Glutamatergic neuron (in vitro differentiated cells): ENCODE data around the gene KRT9. TPM values are rescaled to one million over a fixed set of nuclear protein-coding genes. Genes with fewer than 3 reads are reported as not detected.
"Not testable (repeated sequence)": the region's sequence is repeated elsewhere in the genome, so short reads cannot be mapped to it uniquely, and the experiment has no call there.

Experiments used
- DNase-seq: peaks from one replicate; pipeline ENCODE4 v3.0.0; 2022
- H3K27ac Mint-ChIP-seq: one replicate; pipeline ENCODE4 v1.8.0; 2020; ENCODE audit warnings: mild to moderate bottlenecking, mixed read lengths, inconsistent platforms; ENCODE audit not compliant: unreplicated experiment
- H3K27me3 Mint-ChIP-seq: one replicate; pipeline ENCODE4 v1.8.0; 2020; ENCODE audit warnings: mild to moderate bottlenecking, moderate library complexity, mixed read lengths, inconsistent platforms; ENCODE audit not compliant: unreplicated experiment
- H3K36me3 Mint-ChIP-seq: one replicate; pipeline ENCODE4 v1.8.0; 2020; ENCODE audit warnings: mild to moderate bottlenecking, mixed read lengths, inconsistent platforms; ENCODE audit not compliant: unreplicated experiment
- H3K4me1 Mint-ChIP-seq: one replicate; pipeline ENCODE4 v1.8.0; 2020; ENCODE audit warnings: mild to moderate bottlenecking, low read depth, mixed read lengths, inconsistent platforms; ENCODE audit not compliant: unreplicated experiment
- H3K4me3 Mint-ChIP-seq: one replicate; pipeline ENCODE4 v1.8.0; 2020; ENCODE audit warnings: mild to moderate bottlenecking, mixed read lengths, inconsistent platforms; ENCODE audit not compliant: unreplicated experiment
- H3K9me3 Mint-ChIP-seq: one replicate; pipeline ENCODE4 v1.8.0; 2020; ENCODE audit warnings: mild to moderate bottlenecking, moderate library complexity, mixed read lengths, inconsistent platforms; ENCODE audit not compliant: unreplicated experiment
- CTCF ChIP-seq: fragments of 200-600 bp; sonication (generic); IDR thresholded peaks from one replicate; pipeline ENCODE4 v1.5.0; 2021; ENCODE audit not compliant: partially characterized antibody, unreplicated experiment
- total RNA-seq: library from RNA; stranded (reverse); fragmentation: NEBNext Ultra II Directional; extraction: Animal tissue kit (Norgen Biotek cat#: 25700); gene quantifications from one replicate; pipeline ENCODE4 v1.2.1, GENCODE V29; 2021; ENCODE audit not compliant: unreplicated experiment

KRT9 gene
- total RNA-seq, 1 donor from 2014 or later: not detected

GRCh38 chr17:41545829-41546410 lies 25.9 kb downstream of the KRT9 start:
- Mint-ChIP-seq H3K27ac (no peak overlapping the region), H3K9me3 (peaks cover 3% of the 10 kb centered on the region), H3K36me3 (peaks cover 5% of the 10 kb centered on the region), H3K4me1 (peaks cover 3% of the 10 kb centered on the region), H3K27me3 (peaks cover 3% of the 10 kb centered on the region), H3K4me3 (no peak overlapping the region)
- no peak for DNase-seq
- no peak for TF ChIP-seq CTCF

GRCh38 chr17:41544935-41545334 lies 26.9 kb downstream of the KRT9 start:
- no peak for DNase-seq
- peaks cover 3% of the 10 kb centered on the region for H3K27me3 Mint-ChIP-seq
- peaks cover 5% of the 10 kb centered on the region for H3K36me3 Mint-ChIP-seq
- peaks cover 3% of the 10 kb centered on the region for H3K4me1 Mint-ChIP-seq
- no peak overlapping the region for H3K4me3 Mint-ChIP-seq
- TF ChIP-seq CTCF: no peak
- H3K27ac Mint-ChIP-seq: no peak overlapping the region
- peaks cover 3% of the 10 kb centered on the region for H3K9me3 Mint-ChIP-seq

- H3K4me3 Mint-ChIP-seq: no peak overlapping the region
- H3K9me3 Mint-ChIP-seq: peaks cover 3% of the 10 kb centered on the region
- H3K36me3 Mint-ChIP-seq: peaks cover 5% of the 10 kb centered on the region
- H3K27me3 Mint-ChIP-seq: peaks cover 3% of the 10 kb centered on the region
- TF ChIP-seq CTCF: no peak
- no peak for DNase-seq
- H3K4me1 Mint-ChIP-seq: peaks cover 3% of the 10 kb centered on the region
- no peak overlapping the region for H3K27ac Mint-ChIP-seq
Measured at GRCh38 chr17:41544491-41544892, 27.4 kb downstream of the KRT9 start.

GRCh38 chr17:41542786-41543185 lies 29.1 kb downstream of the KRT9 start:
- H3K4me3 Mint-ChIP-seq: not testable (repeated sequence)

GRCh38 chr17:41542357-41542756 lies 29.5 kb downstream of the KRT9 start:
- H3K4me3 Mint-ChIP-seq: no peak overlapping the region
- DNase-seq: no peak
- peaks cover 1% of the 10 kb centered on the region for H3K9me3 Mint-ChIP-seq
- peaks cover 5% of the 10 kb centered on the region for H3K36me3 Mint-ChIP-seq
- TF ChIP-seq CTCF: no peak
- peaks cover 4% of the 10 kb centered on the region for H3K27me3 Mint-ChIP-seq
- H3K4me1 Mint-ChIP-seq: peaks cover 3% of the 10 kb centered on the region
- no peak overlapping the region for H3K27ac Mint-ChIP-seq

More at GRCh38 chr17:41542786-41543185, 29.1 kb downstream of the KRT9 start:
- H3K27me3 Mint-ChIP-seq, DNase-seq, H3K9me3 Mint-ChIP-seq, H3K4me1 Mint-ChIP-seq, H3K27ac Mint-ChIP-seq, H3K36me3 Mint-ChIP-seq: not testable (repeated sequence)
